ENCODE measurements around the gene CAMK2A. TPM values are rescaled to one million over a fixed set of nuclear protein-coding genes. Genes with fewer than 3 reads are reported as not detected.

Gene CAMK2A
- total and polyA plus RNA-seq, 2 experiments from 2014 or later = 0.43 TPM; not detected in 1

DNA sequence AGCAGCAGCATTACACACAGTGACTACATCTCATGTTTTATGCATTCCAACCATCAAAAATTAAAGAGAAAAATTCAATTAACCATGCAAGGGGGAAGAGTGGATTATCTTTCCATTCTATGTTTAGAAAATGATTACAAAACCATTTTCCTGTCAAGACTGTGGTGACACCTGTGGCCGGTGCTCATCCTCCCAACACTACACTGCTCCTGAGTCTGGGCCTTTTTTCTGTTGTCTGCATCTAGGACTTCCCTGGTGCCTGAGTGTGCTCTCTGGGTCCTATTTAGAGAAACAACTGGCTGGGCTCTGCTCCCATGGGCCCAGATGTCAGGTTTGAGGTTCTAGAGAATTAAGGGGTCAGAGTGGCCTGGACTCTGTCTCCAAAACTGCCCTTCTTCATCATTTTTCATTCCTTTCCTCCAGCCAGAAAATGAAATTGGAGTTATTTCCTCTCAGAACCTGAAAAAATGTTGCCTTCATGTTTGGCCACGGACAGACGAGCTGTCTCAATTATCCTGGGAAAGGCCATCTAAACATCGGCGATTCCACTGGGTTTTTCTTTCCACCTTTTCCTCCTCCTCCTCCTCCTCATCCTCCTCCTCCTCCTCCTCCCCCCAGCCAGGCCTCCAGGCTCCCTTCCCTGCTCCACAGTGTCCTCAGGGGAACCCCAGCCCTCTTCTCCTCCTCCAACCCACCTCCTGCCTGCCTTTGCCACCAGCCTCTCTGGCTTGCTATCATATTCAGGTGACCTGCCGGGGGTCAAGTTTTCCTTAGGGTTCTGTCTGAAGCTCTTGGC, 24.5 kb upstream of the CAMK2A start:
- H3K4me2 ChIP-seq (ENCODE audit: unreplicated experiment) = no peak overlapping the region
- no peaks in the 10 kb centered on the region for H3K9me3 ChIP-seq (ENCODE audit: low read depth)
- no peaks in the 10 kb centered on the region for H3K79me2 ChIP-seq (ENCODE audit: insufficient read depth)
- no peaks in the 10 kb centered on the region for H3K9me2 ChIP-seq (ENCODE audit: insufficient read depth)
- no peak overlapping the region for H3K4me3 ChIP-seq
- H3K27me3 ChIP-seq (replicated peaks; ENCODE audit: insufficient read depth) = no peaks in the 10 kb centered on the region
- no peak for DNase-seq
- no peak overlapping the region for H3K9ac ChIP-seq
- H4K20me1 ChIP-seq (ENCODE audit: insufficient read depth) = no peaks in the 10 kb centered on the region
- no peak overlapping the region for H2AFZ ChIP-seq
- H3F3A ChIP-seq (ENCODE audit: insufficient read depth) = peaks cover 25% of the 10 kb centered on the region
- 62 to 65% methylated on average over 6 of the region's 6 CpGs for WGBS, 2 experiments (ENCODE audit: low coverage in 1 of 2, low lambda C conversion rate in 2 of 2, missing lambda C conversion rate in 2 of 2)
- no peak overlapping the region for H3K27ac ChIP-seq
- TF ChIP-seq EZH2 (IDR thresholded peaks at IDR 0.05; ENCODE audit: insufficient read depth, poor library complexity, severe bottlenecking) = no peak
- TF ChIP-seq EZH2phosphoT487 (IDR thresholded peaks at IDR 0.05; ENCODE audit: insufficient read depth, low read depth) = no peak
- H3K4me1 ChIP-seq (ENCODE audit: insufficient read depth) = peaks cover 26% of the 10 kb centered on the region
- H3K36me3 ChIP-seq (ENCODE audit: low read depth) = no peaks in the 10 kb centered on the region
- in situ Hi-C loops (cut with MboI) = no loop called here

DNA sequence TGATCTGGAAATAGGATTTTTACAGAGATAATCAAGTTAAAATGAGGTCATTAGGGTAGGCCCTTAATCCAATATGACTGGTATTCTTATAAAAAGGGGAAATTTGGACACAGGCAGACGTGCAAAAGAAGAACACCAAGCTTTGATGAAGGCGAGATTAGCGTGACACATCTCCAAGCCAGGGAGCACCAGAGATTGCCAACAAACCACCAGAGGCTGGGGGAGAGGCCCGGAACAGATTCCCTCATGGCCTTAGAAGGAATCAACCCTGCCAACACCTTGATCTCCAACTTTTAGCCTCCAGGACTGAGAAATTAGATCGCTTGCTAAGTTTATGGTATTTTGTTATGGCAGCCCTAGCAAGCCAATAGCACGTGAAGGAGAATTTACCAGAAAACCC, 23.9 kb upstream of the CAMK2A start:
- Histone ChIP-seq H3K9me3 (ENCODE audit: low read depth) (no peaks in the 10 kb centered on the region), H3K79me2 (ENCODE audit: insufficient read depth) (no peaks in the 10 kb centered on the region), H3K4me1 (ENCODE audit: insufficient read depth) (peaks cover 20% of the 10 kb centered on the region), H2AFZ (no peak overlapping the region), H3K27ac (no peak overlapping the region), H3F3A (ENCODE audit: insufficient read depth) (peaks cover 24% of the 10 kb centered on the region), H3K9me2 (ENCODE audit: insufficient read depth) (no peaks in the 10 kb centered on the region), H3K4me3 (no peak overlapping the region), H3K4me2 (ENCODE audit: unreplicated experiment) (no peak overlapping the region), H3K9ac (no peak overlapping the region), H4K20me1 (ENCODE audit: insufficient read depth) (no peaks in the 10 kb centered on the region), H3K36me3 (ENCODE audit: low read depth) (no peaks in the 10 kb centered on the region), H3K27me3 (replicated peaks; ENCODE audit: insufficient read depth) (no peaks in the 10 kb centered on the region)
- TF ChIP-seq EZH2 (IDR thresholded peaks at IDR 0.05; ENCODE audit: insufficient read depth, poor library complexity, severe bottlenecking) (no peak), EZH2phosphoT487 (IDR thresholded peaks at IDR 0.05; ENCODE audit: insufficient read depth, low read depth) (no peak)
- in situ Hi-C loops (cut with MboI) = no loop called here
- WGBS, 2 experiments (ENCODE audit: low coverage in 1 of 2, low lambda C conversion rate in 2 of 2, missing lambda C conversion rate in 2 of 2) = 89 to 94% methylated on average over 6 of the region's 6 CpGs
- DNase-seq = no peak

DNA sequence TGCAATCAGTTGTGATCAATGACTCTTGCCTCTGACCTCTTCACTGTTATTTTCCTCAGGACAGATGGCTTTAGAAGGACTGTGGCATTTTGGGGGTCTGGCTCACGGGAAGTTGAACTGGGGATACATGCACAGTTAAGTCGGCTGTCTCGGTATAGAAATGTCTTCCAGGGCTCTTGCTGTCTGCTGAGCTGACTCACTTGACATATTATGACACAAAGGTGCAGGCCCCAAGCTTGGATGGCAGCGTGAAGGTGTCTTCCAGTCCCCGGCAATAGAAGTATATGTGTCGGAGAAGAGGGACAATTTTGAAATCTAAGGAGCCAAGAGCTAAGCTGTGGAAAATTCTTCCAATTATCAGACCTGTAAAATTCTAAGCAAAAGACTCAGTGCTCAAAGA, 22.9 kb upstream of the CAMK2A start:
- no peak overlapping the region for H3K4me3 ChIP-seq
- H3K9me2 ChIP-seq (ENCODE audit: insufficient read depth) = no peaks in the 10 kb centered on the region
- H3K9ac ChIP-seq = no peak overlapping the region
- no peak overlapping the region for H3K4me2 ChIP-seq (ENCODE audit: unreplicated experiment)
- no peak overlapping the region for H3K27ac ChIP-seq
- H3K36me3 ChIP-seq (ENCODE audit: low read depth) = no peaks in the 10 kb centered on the region
- DNase-seq = no peak
- H3K27me3 ChIP-seq (replicated peaks; ENCODE audit: insufficient read depth) = no peaks in the 10 kb centered on the region
- 91 to 95% methylated on average over 6 of the region's 6 CpGs for WGBS, 2 experiments (ENCODE audit: low coverage in 1 of 2, low lambda C conversion rate in 2 of 2, missing lambda C conversion rate in 2 of 2)
- H4K20me1 ChIP-seq (ENCODE audit: insufficient read depth) = no peaks in the 10 kb centered on the region
- no peaks in the 10 kb centered on the region for H3K9me3 ChIP-seq (ENCODE audit: low read depth)
- H2AFZ ChIP-seq = no peak overlapping the region
- peaks cover 10% of the 10 kb centered on the region for H3K4me1 ChIP-seq (ENCODE audit: insufficient read depth)
- TF ChIP-seq EZH2phosphoT487 (IDR thresholded peaks at IDR 0.05; ENCODE audit: insufficient read depth, low read depth) (no peak), EZH2 (IDR thresholded peaks at IDR 0.05; ENCODE audit: insufficient read depth, poor library complexity, severe bottlenecking) (no peak)
- in situ Hi-C loops (cut with MboI) = no loop called here
- no peaks in the 10 kb centered on the region for H3K79me2 ChIP-seq (ENCODE audit: insufficient read depth)
- peaks cover 14% of the 10 kb centered on the region for H3F3A ChIP-seq (ENCODE audit: insufficient read depth)

DNA sequence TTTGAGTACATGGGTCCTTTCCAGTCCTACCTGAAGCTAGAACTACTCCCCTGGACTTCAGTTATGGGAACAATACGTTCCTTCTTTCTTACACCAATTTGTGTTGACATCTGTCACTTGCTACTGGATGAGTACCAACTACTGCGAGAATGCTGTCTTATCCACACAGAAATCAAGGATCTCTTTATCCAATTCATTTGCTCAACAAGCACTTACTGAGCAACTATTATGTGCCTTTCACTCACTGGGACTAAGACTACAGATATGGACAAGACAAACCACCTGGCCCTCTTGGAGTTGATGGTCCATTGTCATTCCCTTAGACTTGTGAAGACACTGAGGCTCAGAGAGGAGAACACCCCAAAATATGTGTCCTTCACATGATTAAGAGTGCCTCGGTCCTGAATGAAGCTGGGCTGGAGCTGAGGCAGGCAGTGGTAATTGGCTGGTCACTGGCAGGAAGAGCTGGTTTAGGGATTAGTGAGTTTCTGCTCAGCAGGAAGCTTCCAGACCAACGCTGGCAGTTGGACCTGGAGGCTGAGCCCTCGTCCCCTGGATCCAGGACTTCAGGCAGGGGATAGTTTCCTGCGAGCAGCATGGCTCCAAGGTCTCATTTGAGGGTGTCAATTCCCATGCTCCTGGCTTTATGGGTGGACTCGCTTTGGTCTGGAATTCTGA, 21.6 kb upstream of the CAMK2A start:
- TF ChIP-seq EZH2phosphoT487 (IDR thresholded peaks at IDR 0.05; ENCODE audit: insufficient read depth, low read depth) (no peak), EZH2 (IDR thresholded peaks at IDR 0.05; ENCODE audit: insufficient read depth, poor library complexity, severe bottlenecking) (no peak)
- no peaks in the 10 kb centered on the region for H3K79me2 ChIP-seq (ENCODE audit: insufficient read depth)
- H4K20me1 ChIP-seq (ENCODE audit: insufficient read depth) = no peaks in the 10 kb centered on the region
- H3F3A ChIP-seq (ENCODE audit: insufficient read depth) = peaks cover 3% of the 10 kb centered on the region
- H3K4me2 ChIP-seq (ENCODE audit: unreplicated experiment) = no peak overlapping the region
- H3K4me1 ChIP-seq (ENCODE audit: insufficient read depth) = no peaks in the 10 kb centered on the region
- no peaks in the 10 kb centered on the region for H3K9me3 ChIP-seq (ENCODE audit: low read depth)
- H3K27me3 ChIP-seq (replicated peaks; ENCODE audit: insufficient read depth) = no peaks in the 10 kb centered on the region
- no peak for DNase-seq
- in situ Hi-C loops (cut with MboI) = no loop called here
- no peak overlapping the region for H2AFZ ChIP-seq
- no peak overlapping the region for H3K9ac ChIP-seq
- H3K4me3 ChIP-seq = no peak overlapping the region
- H3K9me2 ChIP-seq (ENCODE audit: insufficient read depth) = no peaks in the 10 kb centered on the region
- H3K36me3 ChIP-seq (ENCODE audit: low read depth) = no peaks in the 10 kb centered on the region
- WGBS, 2 experiments (ENCODE audit: low coverage in 1 of 2, low lambda C conversion rate in 2 of 2, missing lambda C conversion rate in 2 of 2) = 82 to 87% methylated on average over 7 of the region's 7 CpGs
- H3K27ac ChIP-seq = no peak overlapping the region
